B cell (primary cell): Measurements from ENCODE around the gene OXCT1.

ENCODE experiments used
- EZH2 ChIP-seq: IDR thresholded peaks from 2 replicates; pipeline ENCODE4 v1.6.1; 2012; ENCODE audit warnings: borderline replicate concordance, low read depth, mild to moderate bottlenecking, moderate library complexity, low read length; ENCODE audit not compliant: insufficient read depth, poor library complexity, severe bottlenecking
- TF ChIP-seq, protein P1 (sequence below): fragments of 200-600 bp; IDR thresholded peaks from one replicate; pipeline ENCODE4 v1.8.0; 2022; ENCODE audit warnings: antibody characterized with exemption, mild to moderate bottlenecking

DNA sequence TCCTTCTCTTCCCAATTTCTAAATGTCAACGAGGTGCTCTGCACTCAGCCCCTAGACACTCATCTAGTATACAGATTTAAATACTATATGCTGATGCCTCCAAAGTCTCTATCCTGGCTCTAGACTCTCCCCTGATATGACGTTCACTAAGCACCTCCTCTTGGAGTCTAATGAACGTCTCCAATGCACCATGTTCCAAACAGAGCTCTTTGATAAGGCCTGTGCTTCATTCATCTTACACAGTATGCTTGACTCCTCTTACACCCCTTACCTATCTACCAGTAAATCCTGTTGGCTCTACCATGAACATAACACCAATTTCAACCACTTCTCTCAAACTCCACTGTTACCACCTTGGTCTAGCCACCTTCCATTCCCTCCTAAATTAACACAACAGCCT is 25.7 kb downstream of the OXCT1 start:
- TF ChIP-seq, protein P1, sequence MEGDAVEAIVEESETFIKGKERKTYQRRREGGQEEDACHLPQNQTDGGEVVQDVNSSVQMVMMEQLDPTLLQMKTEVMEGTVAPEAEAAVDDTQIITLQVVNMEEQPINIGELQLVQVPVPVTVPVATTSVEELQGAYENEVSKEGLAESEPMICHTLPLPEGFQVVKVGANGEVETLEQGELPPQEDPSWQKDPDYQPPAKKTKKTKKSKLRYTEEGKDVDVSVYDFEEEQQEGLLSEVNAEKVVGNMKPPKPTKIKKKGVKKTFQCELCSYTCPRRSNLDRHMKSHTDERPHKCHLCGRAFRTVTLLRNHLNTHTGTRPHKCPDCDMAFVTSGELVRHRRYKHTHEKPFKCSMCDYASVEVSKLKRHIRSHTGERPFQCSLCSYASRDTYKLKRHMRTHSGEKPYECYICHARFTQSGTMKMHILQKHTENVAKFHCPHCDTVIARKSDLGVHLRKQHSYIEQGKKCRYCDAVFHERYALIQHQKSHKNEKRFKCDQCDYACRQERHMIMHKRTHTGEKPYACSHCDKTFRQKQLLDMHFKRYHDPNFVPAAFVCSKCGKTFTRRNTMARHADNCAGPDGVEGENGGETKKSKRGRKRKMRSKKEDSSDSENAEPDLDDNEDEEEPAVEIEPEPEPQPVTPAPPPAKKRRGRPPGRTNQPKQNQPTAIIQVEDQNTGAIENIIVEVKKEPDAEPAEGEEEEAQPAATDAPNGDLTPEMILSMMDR = no peak
- TF ChIP-seq EZH2 = no peak
